Peyer's patch (tissue), 4 donors: ENCODE measurements around the gene POR. TPM values are rescaled to one million over a fixed set of nuclear protein-coding genes. Genes with fewer than 3 reads are reported as not detected.
"Not testable (repeated sequence)": the region's sequence is repeated elsewhere in the genome, so short reads cannot be mapped to it uniquely, and the experiment has no call there.

ENCODE experiments used
- DNase-seq, 3 donors: peaks; one replicate each; pipeline ENCODE4 v3.0.0-alpha.2; 2017 to 2019
- H3K27ac ChIP-seq, 4 donors: fragments of 200-600 bp; sonication (generic); one replicate each; pipeline ENCODE4 v1.5.1; 2016 to 2019
- H3K27me3 ChIP-seq, 2 donors: fragments of 200-600 bp; sonication (generic); one replicate each; pipeline ENCODE4 v1.5.1; 2019
- H3K36me3 ChIP-seq, 3 donors: fragments of 200-600 bp; sonication (generic); one replicate each; pipeline ENCODE4 v1.5.1; 2016 to 2019
- H3K4me1 ChIP-seq, 4 donors: fragments of 200-600 bp; sonication (generic); one replicate each; pipeline ENCODE4 v1.5.1; 2016 to 2019
- H3K4me3 ChIP-seq, 4 donors: fragments of 200-600 bp; sonication (generic); 1 replicate in 3 of 4; 2 replicates in 1 of 4; pipeline ENCODE4 v1.5.1; 2016 to 2019; ENCODE audit warnings: mild to moderate bottlenecking in 1 of 4
- H3K9me3 ChIP-seq, 4 donors: fragments of 200-600 bp; sonication (generic); one replicate each; pipeline ENCODE4 v1.5.1; 2016 to 2019; ENCODE audit warnings: mild to moderate bottlenecking in 1 of 4
- CTCF ChIP-seq, 6 experiments: fragments of 450-650 bp in 4 of 6; fragments of 200-600 bp in 2 of 6; sonication (generic) in 1 of 6; IDR thresholded peaks; one replicate each; pipeline ENCODE4 v1.5.1; 2017 to 2019; ENCODE audit warnings: antibody characterized with exemption in 6 of 6, mild to moderate bottlenecking in 3 of 6, moderate library complexity in 1 of 6
- POLR2A ChIP-seq, 2 donors: fragments of 450-650 bp; IDR thresholded peaks; one replicate each; pipeline ENCODE4 v1.5.1; 2017; ENCODE audit warnings: antibody characterized with exemption in 2 of 2, mild to moderate bottlenecking in 2 of 2, moderate library complexity in 2 of 2
- small RNA-seq, 2 donors: library from RNA; depleted of rRNA; stranded (forward); fragments of <200 nt; gene quantifications; one replicate each; pipeline ENCODE3, GENCODE V24; 2016
- total RNA-seq, 4 donors: library from RNA; depleted of rRNA; stranded (reverse); fragments of >200 nt; gene quantifications; one replicate each; pipeline ENCODE4 v1.1.0, GENCODE V29; 2016

POR gene
- total RNA-seq, 4 donors from 2014 or later, result 67.7 to 625 (median 451) TPM

DNA sequence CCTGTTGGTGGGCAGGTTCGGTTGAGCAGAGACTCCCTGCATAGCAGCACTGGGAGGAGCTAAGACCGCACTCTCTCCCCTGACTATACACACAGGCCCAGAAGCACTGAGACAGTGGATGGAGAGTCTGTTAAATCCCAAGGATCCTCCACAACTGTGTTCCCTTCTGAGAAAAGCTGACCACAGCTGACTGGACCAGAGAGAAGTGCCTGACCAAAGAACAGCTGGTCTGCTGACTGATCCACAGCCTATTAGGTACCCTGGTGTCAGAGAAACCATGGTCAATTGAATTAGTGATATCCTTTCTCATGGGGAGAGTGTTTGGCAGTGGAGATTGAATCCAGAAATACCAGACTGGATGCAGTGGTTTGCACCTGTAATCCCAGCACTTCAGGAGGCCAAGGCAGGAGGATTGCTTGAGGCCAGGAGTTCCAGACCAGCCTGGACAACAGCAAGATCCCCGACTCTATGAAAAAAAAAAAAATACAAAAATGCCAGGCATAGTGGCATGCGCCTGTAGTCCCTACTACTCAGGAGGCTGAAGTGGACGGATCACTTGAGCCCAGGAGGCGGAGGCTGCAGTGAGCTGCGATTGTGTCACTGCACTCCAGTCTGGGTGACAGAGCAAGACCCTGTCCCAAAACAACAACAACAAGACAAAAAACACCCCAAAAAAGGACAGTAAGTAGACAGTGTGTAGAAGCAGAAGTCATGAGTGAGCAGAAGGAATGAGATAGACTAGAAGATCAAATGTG is 107.2 kb downstream of the POR start:
- Histone ChIP-seq H3K4me1 (no peaks in the 10 kb centered on the region), H3K9me3 (no peaks in the 10 kb centered on the region), H3K36me3 (peaks cover 0 to 33% (median 0%) of the 10 kb centered on the region in 3 donors), H3K27me3 (no peaks in the 10 kb centered on the region), H3K4me3 (no peak overlapping the region), H3K27ac (no peak overlapping the region)
- TF ChIP-seq POLR2A (IDR thresholded peaks at IDR 0.05) (no peak), CTCF (IDR thresholded peaks at IDR 0.05) (no peak)
- no peak for DNase-seq

DNA sequence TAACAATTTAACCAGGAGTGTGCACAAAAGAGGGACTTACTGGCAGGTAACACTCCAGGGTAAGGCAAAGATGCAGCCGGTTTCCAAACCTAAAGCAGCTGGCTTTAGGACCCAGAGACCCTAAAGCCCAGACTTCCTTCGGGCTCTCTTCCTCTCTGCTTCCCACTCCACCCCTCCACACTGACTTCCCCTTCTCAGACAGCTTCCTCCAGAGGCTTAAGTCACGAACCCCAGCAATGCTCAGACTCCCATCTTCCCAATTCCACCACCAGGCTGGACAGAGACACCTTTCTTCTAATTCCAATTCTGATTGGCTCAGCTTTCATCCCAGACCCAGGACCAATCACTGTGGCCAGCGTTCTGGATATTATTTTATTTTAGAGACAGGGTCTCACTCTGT is 108.0 kb downstream of the POR start:
- DNase-seq, result no peak
- no peaks in the 10 kb centered on the region for H3K9me3 ChIP-seq
- H3K36me3 ChIP-seq, result peaks cover 0 to 33% (median 0%) of the 10 kb centered on the region in 3 donors
- no peaks in the 10 kb centered on the region for H3K4me1 ChIP-seq
- no peaks in the 10 kb centered on the region for H3K27me3 ChIP-seq
- H3K4me3 ChIP-seq, result no peak overlapping the region
- TF ChIP-seq POLR2A (IDR thresholded peaks at IDR 0.05) (no peak), CTCF (IDR thresholded peaks at IDR 0.05) (no peak)
- H3K27ac ChIP-seq, result no peak overlapping the region

GRCh38 chr7:76029682-76030081 is 114.7 kb downstream of the POR start:
- peak in 3 of 6 experiments; percentile 16 to 29 (median 25) for TF ChIP-seq CTCF (IDR thresholded peaks at IDR 0.05)

DNA sequence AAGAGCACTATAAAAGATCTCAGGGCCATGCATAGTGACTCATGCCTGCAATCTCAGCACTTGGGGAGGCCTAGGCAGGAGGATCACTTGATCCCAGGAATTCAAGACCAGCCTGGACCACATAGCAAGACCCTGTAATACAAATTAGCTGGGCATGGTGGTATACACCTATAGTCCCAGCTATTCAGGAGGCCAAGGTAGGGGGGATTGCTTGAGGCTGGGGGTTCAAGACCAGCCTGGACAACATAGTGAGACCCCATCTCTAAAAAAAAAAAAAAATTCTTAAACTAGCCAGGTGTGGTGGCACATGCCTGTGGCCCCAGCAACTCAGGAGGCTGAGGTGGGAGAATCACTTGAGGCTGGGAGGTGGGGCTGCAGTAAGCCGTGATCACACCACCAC is 117.0 kb downstream of the POR start:
- no peaks in the 10 kb centered on the region for H3K4me1 ChIP-seq
- H3K4me3 ChIP-seq, result no peak overlapping the region
- no peaks in the 10 kb centered on the region for H3K9me3 ChIP-seq
- DNase-seq, result no peak
- no peaks in the 10 kb centered on the region for H3K27me3 ChIP-seq
- no peak for TF ChIP-seq CTCF (IDR thresholded peaks at IDR 0.05)
- TF ChIP-seq POLR2A (IDR thresholded peaks at IDR 0.05), result no peak
- H3K27ac ChIP-seq, result no peak overlapping the region
- H3K36me3 ChIP-seq, result no peaks in the 10 kb centered on the region

More at GRCh38 chr7:76029682-76030081, 114.7 kb downstream of the POR start:
- H3K36me3 ChIP-seq, H3K27ac ChIP-seq, DNase-seq, H3K27me3 ChIP-seq, H3K4me3 ChIP-seq, H3K9me3 ChIP-seq, H3K4me1 ChIP-seq: not testable (repeated sequence)

Small RNA genes within 50 kb of the gene (small RNA-seq; reads per million reads assigned to genes)
- 2.3 to 25.1 reads per million in 2 donors for gene SNORA14A

Other genes starting within 250 kb of the POR start
- 10 to 100 TPM in 1 of 4 donors, 1 to 10 TPM in 3; 2.3 to 38.8 (median 6.9) TPM for gene HIP1, start 176.2 kb upstream of the POR start, total RNA-seq
- not detected for gene CCL26, start 142.9 kb upstream of the POR start, total RNA-seq
- gene CCL24, start 101.3 kb upstream of the POR start, total RNA-seq, result 10 to 100 TPM; 13.1 to 48.7 (median 26.3) TPM
- gene RHBDD2, start 36.1 kb upstream of the POR start, total RNA-seq, result 10 to 100 TPM; 35.5 to 76.9 (median 57.6) TPM
- gene TMEM120A, start 79.4 kb downstream of the POR start, total RNA-seq, result 100 to 1,000 TPM in 2 of 4 donors, 10 to 100 TPM in 2; 62.7 to 116 (median 101) TPM
- 10 to 100 TPM; 14.2 to 42.9 (median 29.5) TPM for gene STYXL1, start 132.8 kb downstream of the POR start, total RNA-seq
- 100 to 1,000 TPM in 3 of 4 donors, 10 to 100 TPM in 1; 52.0 to 179 (median 139) TPM for gene MDH2, start 133.0 kb downstream of the POR start, total RNA-seq